Measurements from ENCODE around the gene C1QC. TPM values are rescaled to one million over a fixed set of nuclear protein-coding genes. Genes with fewer than 3 reads are reported as not detected.

Gene C1QC
- total RNA-seq, 3 donors from 2014 or later = 44.3 to 200 (median 189) TPM

DNA sequence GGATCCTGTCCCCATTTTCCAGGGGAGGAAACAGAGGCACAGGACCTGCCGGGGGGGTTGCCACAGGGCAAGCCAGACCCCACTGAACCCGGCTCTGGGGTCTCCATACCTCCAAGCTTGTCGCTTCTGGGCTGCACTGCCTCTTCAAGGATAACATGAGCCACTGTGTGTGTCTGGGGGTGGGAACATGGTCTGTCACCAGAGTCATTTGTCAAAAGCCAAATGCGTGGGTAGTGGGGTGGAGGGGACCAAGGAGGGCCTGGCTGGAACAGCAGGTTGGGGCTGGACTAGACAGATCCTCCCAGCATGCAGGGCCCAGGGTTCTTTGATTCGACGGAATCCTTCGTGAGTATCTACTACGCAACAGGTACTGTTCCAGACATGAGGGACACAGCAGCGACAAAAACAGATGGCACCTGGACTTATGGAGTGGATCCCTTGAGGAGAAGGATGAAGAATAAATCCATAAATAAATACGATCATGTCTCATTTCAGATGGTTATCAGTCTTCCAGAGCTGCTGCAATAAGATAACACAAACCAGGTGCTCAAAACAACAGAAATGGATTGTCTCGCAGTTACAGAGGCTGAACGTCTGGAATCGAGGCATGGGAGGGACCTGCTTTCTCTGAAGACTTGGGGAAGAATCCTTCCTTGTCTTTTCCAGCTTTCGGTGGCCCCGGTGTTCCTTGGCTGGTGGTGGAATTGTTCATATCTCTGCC lies 38.3 kb downstream of the C1QC start:
- intact Hi-C loops (cut with DNase I, micrococcal nuclease) = no loop called here
- Histone ChIP-seq H3K36me3 (ENCODE audit: low read depth) (no peaks in the 10 kb centered on the region), H3K9me3 (no peaks in the 10 kb centered on the region), H3K4me1 (ENCODE audit: low read depth) (no peaks in the 10 kb centered on the region), H3K4me3 (no peak overlapping the region)
- TF ChIP-seq, protein P1, sequence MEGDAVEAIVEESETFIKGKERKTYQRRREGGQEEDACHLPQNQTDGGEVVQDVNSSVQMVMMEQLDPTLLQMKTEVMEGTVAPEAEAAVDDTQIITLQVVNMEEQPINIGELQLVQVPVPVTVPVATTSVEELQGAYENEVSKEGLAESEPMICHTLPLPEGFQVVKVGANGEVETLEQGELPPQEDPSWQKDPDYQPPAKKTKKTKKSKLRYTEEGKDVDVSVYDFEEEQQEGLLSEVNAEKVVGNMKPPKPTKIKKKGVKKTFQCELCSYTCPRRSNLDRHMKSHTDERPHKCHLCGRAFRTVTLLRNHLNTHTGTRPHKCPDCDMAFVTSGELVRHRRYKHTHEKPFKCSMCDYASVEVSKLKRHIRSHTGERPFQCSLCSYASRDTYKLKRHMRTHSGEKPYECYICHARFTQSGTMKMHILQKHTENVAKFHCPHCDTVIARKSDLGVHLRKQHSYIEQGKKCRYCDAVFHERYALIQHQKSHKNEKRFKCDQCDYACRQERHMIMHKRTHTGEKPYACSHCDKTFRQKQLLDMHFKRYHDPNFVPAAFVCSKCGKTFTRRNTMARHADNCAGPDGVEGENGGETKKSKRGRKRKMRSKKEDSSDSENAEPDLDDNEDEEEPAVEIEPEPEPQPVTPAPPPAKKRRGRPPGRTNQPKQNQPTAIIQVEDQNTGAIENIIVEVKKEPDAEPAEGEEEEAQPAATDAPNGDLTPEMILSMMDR (IDR thresholded peaks at IDR 0.05) = no peak
- ATAC-seq (no peak), DNase-seq (no peak)

DNA sequence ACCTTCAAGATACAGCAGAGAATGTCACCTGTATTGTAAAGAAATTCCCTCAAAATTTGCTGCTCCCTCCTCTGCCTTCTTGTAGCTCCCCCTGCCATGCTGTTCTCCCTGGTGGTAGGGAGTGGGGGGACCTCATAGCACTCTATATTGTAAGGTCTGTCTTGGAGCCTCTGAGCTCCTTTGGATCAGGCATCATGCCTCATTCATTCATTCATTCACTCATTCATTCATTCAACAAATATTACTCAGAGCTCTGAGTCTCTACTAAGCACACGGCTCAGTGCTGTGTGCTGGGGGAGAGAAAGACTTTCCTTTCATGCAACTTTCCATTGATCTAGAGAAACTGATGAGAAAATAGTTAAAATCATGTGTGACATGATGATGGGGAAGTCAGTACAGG lies 40.1 kb downstream of the C1QC start:
- no peak for ATAC-seq
- Histone ChIP-seq H3K4me3 (no peak overlapping the region), H3K36me3 (ENCODE audit: low read depth) (no peaks in the 10 kb centered on the region), H3K9me3 (no peaks in the 10 kb centered on the region), H3K4me1 (ENCODE audit: low read depth) (no peaks in the 10 kb centered on the region)
- intact Hi-C loops (cut with DNase I, micrococcal nuclease) = no loop called here
- TF ChIP-seq, protein P1 (IDR thresholded peaks at IDR 0.05) = no peak
- DNase-seq = no peak

DNA sequence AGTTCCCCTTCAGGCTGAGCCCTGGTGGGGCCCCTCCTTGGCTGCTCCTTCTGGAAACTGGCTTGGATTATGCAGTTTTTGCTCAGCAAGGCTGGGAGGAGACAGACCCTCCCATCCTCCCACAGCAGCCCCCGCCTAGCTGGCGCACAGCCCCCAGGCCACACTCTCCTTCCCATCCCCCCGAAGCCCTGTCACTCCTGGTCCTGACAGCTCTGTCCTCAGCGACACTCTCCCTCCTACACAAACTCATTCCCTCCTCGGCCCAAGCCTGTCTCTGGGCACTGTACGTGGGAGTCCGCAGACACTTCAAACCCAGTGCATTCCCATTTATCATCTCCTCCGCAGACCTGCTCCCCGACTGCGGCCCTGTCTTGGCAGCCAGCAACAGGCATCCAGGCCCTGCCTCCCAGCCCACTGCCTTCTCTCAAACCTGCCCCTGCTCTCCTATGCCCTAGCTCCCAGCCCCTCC lies 42.2 kb downstream of the C1QC start:
- Histone ChIP-seq H3K4me1 (ENCODE audit: low read depth) (no peaks in the 10 kb centered on the region), H3K36me3 (ENCODE audit: low read depth) (no peaks in the 10 kb centered on the region), H3K9me3 (no peaks in the 10 kb centered on the region), H3K4me3 (no peak overlapping the region)
- intact Hi-C loops (cut with DNase I, micrococcal nuclease) = no loop called here
- TF ChIP-seq, protein P1 (IDR thresholded peaks at IDR 0.05) = no peak
- DNase-seq (no peak), ATAC-seq (no peak)

DNA sequence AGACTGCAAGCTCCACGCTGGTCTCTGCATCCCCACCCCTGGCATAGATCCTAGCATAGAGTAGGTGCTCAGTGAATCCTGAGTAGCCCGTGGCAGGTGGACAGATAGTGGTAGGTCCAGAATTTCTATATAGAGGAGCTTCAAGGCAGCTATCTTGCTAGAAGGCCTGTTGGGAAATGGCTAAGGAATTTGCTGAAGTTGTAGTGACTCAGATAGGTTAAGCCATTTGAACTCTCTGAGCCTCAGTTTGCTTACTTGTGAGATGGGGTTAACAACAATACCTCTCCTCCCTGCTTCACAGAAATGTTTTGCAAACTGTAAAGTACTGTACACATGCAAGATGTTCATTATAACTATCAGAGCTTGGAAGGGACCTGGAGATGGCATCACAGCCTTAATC lies 43.8 kb downstream of the C1QC start:
- Histone ChIP-seq H3K4me1 (ENCODE audit: low read depth) (no peaks in the 10 kb centered on the region), H3K36me3 (ENCODE audit: low read depth) (no peaks in the 10 kb centered on the region), H3K4me3 (no peak overlapping the region), H3K9me3 (no peaks in the 10 kb centered on the region)
- TF ChIP-seq, protein P1 (IDR thresholded peaks at IDR 0.05) = no peak
- DNase-seq (no peak), ATAC-seq (no peak)
- intact Hi-C loops (cut with DNase I, micrococcal nuclease) = no loop called here

DNA sequence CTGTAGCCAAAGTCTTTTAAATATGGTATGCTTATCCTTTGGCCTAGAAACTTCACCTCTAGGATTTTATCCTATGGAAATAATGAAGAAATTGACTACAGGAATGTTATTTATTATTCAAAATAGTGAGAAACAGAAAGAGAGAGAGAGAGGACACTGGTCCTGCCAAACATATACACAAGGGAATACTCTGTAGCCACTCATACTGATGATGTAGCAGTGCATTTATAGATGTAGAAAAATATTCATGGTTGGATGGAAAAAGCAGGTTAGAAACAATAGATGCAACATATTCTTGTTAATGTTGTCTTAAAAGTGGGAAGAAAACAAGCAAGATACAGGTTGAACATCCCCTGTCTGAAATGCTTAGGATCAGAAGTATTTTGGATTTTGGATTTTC lies 45.0 kb downstream of the C1QC start:
- intact Hi-C loops (cut with DNase I, micrococcal nuclease) = no loop called here
- no peaks in the 10 kb centered on the region for H3K4me1 ChIP-seq (ENCODE audit: low read depth)
- TF ChIP-seq, protein P1 (IDR thresholded peaks at IDR 0.05) = no peak
- ATAC-seq = no peak
- H3K36me3 ChIP-seq (ENCODE audit: low read depth) = no peaks in the 10 kb centered on the region
- H3K9me3 ChIP-seq = no peaks in the 10 kb centered on the region
- H3K4me3 ChIP-seq = no peak overlapping the region
- DNase-seq = no peak
